ENCODE results near the gene DHRS1. TPM values are rescaled to one million over a fixed set of nuclear protein-coding genes. Genes with fewer than 3 reads are reported as not detected.

The DHRS1 gene
- total and polyA plus RNA-seq, 3 experiments from 2014 or later, result 9.3 to 34.8 (median 9.8) TPM

DNA sequence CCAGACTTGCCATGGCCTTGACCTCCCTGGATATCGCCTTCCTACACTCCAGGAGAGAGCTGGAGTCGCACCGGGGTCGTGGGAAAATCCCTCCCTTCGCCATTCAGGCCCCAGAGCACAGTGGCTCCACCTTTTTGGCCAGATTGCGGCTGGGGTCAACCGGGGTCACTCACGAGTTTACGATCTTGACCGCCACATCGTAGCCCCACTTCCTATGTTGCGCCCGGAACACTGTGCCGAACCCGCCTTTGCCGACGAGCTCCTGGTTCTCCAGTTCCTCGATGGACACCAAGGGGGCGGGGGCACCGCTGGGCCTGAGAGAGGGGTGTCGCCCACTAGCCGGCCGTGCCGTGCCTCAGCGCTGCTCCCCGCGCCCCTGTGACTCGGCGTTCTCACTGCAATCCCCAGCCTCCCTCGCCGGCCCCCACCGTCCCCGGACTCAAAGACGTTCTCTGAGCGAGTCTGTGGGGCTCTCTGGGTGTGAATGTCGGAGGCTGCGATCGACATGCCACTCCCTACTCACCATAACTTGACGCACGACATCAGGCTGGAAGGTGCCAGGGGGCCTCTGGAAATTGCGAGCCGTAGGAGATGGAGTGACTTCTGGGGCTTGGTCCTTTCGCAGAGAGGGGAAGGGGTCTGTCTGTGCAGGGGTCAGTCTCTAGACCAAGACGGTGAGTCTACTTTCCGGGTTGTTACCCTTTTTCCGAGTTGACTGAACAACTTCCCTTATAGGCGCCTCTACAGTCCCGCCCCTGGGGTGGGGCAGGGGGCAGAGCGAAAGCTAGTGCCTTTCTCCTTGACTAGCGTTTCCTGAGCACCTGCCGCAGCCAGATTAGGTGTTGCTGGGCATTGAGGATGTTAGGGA is 39.9 kb upstream of the DHRS1 start, which contains the start of gene RIPK3:
Gene RIPK3 (minus strand): TSS at position 708 of the 868 bp plus-strand sequence. CDS start 165 bp downstream, at position 543.
- no peaks in the 10 kb centered on the region for H3K9me3 ChIP-seq (ENCODE audit: low read length)
- peak within 1 kb of the TSS; percentile 92 for H3K4me3 ChIP-seq (ENCODE audit: low read length)
- H3K4me1 ChIP-seq (ENCODE audit: insufficient read depth, low read length), result peaks cover 31% of the 10 kb centered on the region
- H3K36me3 ChIP-seq (ENCODE audit: insufficient read depth, low read length), result peaks cover 10% of the 10 kb centered on the region
- H3K27me3 ChIP-seq (ENCODE audit: insufficient read depth, low read length, poor library complexity, severe bottlenecking), result peaks cover 10% of the 10 kb centered on the region
- ChIA-PET CTCF (interaction anchor here (0.9 to 14.0 kb wide), 8 partner anchors 11 to 97 kb away, joined by 3 to 486 read pairs (median 3); partner anchors contain the start of genes CBLN3, CIDEB, KHNYN and LTB4R), POLR2A (interaction anchor here (0.6 to 3.3 kb wide), 4 partner anchors 91 to 102 kb away, joined by 3 to 21 read pairs (median 4); partner anchors contain the start of genes CBLN3 and KHNYN)
- DNase-seq, result peak; percentile 50 to 75 (median 57)
- peak within 1 kb of the TSS; percentile 55 to 96 (median 93) for H3K27ac Mint-ChIP-seq
- peaks cover 15 to 19% of the 10 kb centered on the region in 2 donors for H3K27me3 Mint-ChIP-seq
- H3K4me1 Mint-ChIP-seq, result peaks cover 29 to 50% (median 43%) of the 10 kb centered on the region in 3 donors
- peaks cover 5 to 33% (median 5%) of the 10 kb centered on the region in 3 donors for H3K36me3 Mint-ChIP-seq
- H3K27ac ChIP-seq (ENCODE audit: low read depth, low read length), result peak within 1 kb of the TSS; percentile 60
- H3K4me3 Mint-ChIP-seq, result peak within 1 kb of the TSS; percentile 95 to 97 (median 97)
- no peaks in the 10 kb centered on the region for H3K9me3 Mint-ChIP-seq

DNA sequence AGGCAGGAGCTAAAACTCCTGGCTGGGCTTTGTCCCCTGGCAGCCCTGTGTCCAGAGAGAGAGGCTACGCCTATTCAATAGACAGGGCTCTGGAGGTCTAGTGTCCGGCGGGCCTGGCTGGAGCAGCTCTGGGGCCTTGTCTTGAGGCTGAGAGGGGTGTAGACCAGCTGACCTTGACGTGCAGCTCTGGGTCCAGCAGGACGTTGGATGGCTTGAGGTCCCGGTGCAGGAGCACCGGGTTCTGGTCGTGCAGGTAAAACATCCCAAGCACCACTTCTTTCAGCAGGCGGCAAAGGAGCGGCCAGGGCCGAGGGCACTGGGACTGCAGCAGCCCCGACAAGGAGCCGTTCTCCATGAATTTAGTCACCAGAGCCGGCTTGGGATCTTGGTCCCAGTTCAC is 39.3 kb upstream of the DHRS1 start:
- ChIA-PET POLR2A (interaction anchor here (0.7 to 3.3 kb wide), 2 partner anchors 92 to 103 kb away, joined by 3 to 21 read pairs; partner anchors contain the start of genes CBLN3 and KHNYN), CTCF (interaction anchor here (1.3 to 14.0 kb wide), 6 partner anchors 13 to 96 kb away, joined by 3 to 486 read pairs (median 5); partner anchors contain the start of genes CBLN3, CIDEB, KHNYN and LTB4R2)
- DNase-seq, result no peak
- Mint-ChIP-seq H3K4me3 (peak overlapping the region; percentile 95 to 97 (median 97)), H3K36me3 (peaks cover 5 to 33% (median 5%) of the 10 kb centered on the region in 3 donors), H3K27me3 (peaks cover 17 to 23% of the 10 kb centered on the region in 2 donors), H3K9me3 (no peaks in the 10 kb centered on the region), H3K4me1 (peaks cover 32 to 56% (median 49%) of the 10 kb centered on the region in 3 donors), H3K27ac (peak overlapping the region in 5 of 8 donors; percentile 11 to 96 (median 50))
- no peaks in the 10 kb centered on the region for H3K9me3 ChIP-seq (ENCODE audit: low read length)
- peaks cover 38% of the 10 kb centered on the region for H3K4me1 ChIP-seq (ENCODE audit: insufficient read depth, low read length)
- H3K27ac ChIP-seq (ENCODE audit: low read depth, low read length), result no peak overlapping the region
- H3K4me3 ChIP-seq (ENCODE audit: low read length), result peak overlapping the region; percentile 92
- H3K27me3 ChIP-seq (ENCODE audit: insufficient read depth, low read length, poor library complexity, severe bottlenecking), result peaks cover 16% of the 10 kb centered on the region
- peaks cover 10% of the 10 kb centered on the region for H3K36me3 ChIP-seq (ENCODE audit: insufficient read depth, low read length)

DNA sequence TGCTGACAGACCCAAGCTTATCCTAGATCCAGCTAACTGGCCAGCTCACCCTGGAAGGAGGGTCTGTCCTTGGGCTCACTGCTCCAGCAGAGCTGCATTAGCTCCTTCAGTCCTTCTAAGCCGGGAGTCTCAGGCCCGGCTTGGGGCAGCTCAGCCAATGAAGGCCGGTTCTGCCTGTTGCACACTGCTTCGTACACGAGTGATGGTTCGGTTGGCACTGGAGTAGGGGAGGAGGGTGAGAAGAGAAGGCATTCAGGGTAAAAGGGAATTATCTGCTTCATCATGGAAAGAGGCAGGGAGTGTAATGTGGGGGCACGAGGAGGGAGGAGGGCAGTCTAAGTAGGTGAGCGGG is 38.2 kb upstream of the DHRS1 start:
- H3K27ac ChIP-seq (ENCODE audit: low read depth, low read length), result no peak overlapping the region
- H3K4me3 ChIP-seq (ENCODE audit: low read length), result no peak overlapping the region
- DNase-seq, result no peak
- H3K4me3 Mint-ChIP-seq, result peak overlapping the region in 6 of 7 donors; percentile 69 to 97 (median 97)
- ChIA-PET POLR2A (interaction anchor here (3.3 kb wide), 1 partner anchor 93 kb away, joined by 21 read pairs; the partner anchor contains the start of genes CBLN3 and KHNYN), CTCF (interaction anchor here (0.7 to 14.0 kb wide), 5 partner anchors 27 to 95 kb away, joined by 3 to 486 read pairs (median 3); partner anchors contain the start of genes CBLN3, CIDEB, KHNYN and SDR39U1)
- H3K9me3 ChIP-seq (ENCODE audit: low read length), result no peaks in the 10 kb centered on the region
- peaks cover 10% of the 10 kb centered on the region for H3K36me3 ChIP-seq (ENCODE audit: insufficient read depth, low read length)
- no peaks in the 10 kb centered on the region for H3K9me3 Mint-ChIP-seq
- H3K4me1 ChIP-seq (ENCODE audit: insufficient read depth, low read length), result peaks cover 48% of the 10 kb centered on the region
- H3K27ac Mint-ChIP-seq, result peak overlapping the region in 4 of 8 donors; percentile 5 to 80 (median 48)
- H3K27me3 ChIP-seq (ENCODE audit: insufficient read depth, low read length, poor library complexity, severe bottlenecking), result peaks cover 17% of the 10 kb centered on the region
- peaks cover 17 to 24% of the 10 kb centered on the region in 2 donors for H3K27me3 Mint-ChIP-seq
- H3K36me3 Mint-ChIP-seq, result peaks cover 5 to 33% (median 5%) of the 10 kb centered on the region in 3 donors
- H3K4me1 Mint-ChIP-seq, result peaks cover 40 to 66% (median 59%) of the 10 kb centered on the region in 3 donors

DNA sequence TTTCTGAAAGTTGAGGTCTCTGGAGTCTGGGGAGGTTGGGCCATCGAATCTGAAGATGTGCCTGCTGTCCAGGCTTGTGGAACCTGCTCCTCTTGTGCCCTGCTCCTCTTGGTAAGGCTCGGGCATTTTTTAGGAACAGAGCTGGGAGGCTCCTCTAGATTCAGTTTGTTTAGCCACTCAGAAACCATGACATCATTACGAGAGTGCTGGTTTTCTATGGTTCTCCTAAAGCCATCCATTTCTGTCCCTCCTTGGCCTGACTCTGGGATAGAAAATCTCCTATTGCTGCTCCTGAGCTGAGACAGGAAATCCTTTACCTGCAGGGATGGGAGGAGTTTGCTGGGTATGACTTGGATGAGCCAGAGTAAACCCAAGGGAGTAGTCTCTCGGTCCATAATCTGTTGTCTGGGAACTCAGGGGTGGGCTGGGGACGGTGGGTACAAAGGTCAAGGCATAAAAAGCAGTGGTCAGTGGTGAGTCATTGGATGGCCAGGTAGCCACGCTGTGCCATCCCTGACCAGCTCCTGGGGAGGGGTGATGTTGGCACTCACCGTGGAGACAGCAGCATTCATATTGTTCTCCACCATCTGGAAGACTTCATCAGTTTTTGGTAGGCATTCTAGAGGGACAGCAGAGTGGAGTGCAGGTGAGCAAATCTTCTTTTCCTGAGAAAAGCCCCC is 37.7 kb upstream of the DHRS1 start:
- H3K4me3 Mint-ChIP-seq, result peak overlapping the region in 4 of 7 donors; percentile 8 to 97 (median 96)
- no peak for DNase-seq
- Histone ChIP-seq H3K4me3 (ENCODE audit: low read length) (no peak overlapping the region), H3K27me3 (ENCODE audit: insufficient read depth, low read length, poor library complexity, severe bottlenecking) (peaks cover 17% of the 10 kb centered on the region), H3K9me3 (ENCODE audit: low read length) (no peaks in the 10 kb centered on the region), H3K36me3 (ENCODE audit: insufficient read depth, low read length) (peaks cover 10% of the 10 kb centered on the region), H3K27ac (ENCODE audit: low read depth, low read length) (no peak overlapping the region), H3K4me1 (ENCODE audit: insufficient read depth, low read length) (peaks cover 53% of the 10 kb centered on the region)
- peaks cover 5 to 33% (median 5%) of the 10 kb centered on the region in 3 donors for H3K36me3 Mint-ChIP-seq
- H3K4me1 Mint-ChIP-seq, result peaks cover 44 to 70% (median 64%) of the 10 kb centered on the region in 3 donors
- ChIA-PET CTCF (interaction anchor here (0.7 to 14.0 kb wide), 5 partner anchors 10 to 95 kb away, joined by 3 to 486 read pairs (median 3); partner anchors contain the start of genes CBLN3, CIDEB, KHNYN and SDR39U1), POLR2A (interaction anchor here (3.3 kb wide), 1 partner anchor 93 kb away, joined by 21 read pairs; the partner anchor contains the start of genes CBLN3 and KHNYN)
- H3K27ac Mint-ChIP-seq, result peak overlapping the region in 2 of 8 donors; percentile 57 to 80
- H3K9me3 Mint-ChIP-seq, result no peaks in the 10 kb centered on the region
- peaks cover 18 to 22% of the 10 kb centered on the region in 2 donors for H3K27me3 Mint-ChIP-seq

DNA sequence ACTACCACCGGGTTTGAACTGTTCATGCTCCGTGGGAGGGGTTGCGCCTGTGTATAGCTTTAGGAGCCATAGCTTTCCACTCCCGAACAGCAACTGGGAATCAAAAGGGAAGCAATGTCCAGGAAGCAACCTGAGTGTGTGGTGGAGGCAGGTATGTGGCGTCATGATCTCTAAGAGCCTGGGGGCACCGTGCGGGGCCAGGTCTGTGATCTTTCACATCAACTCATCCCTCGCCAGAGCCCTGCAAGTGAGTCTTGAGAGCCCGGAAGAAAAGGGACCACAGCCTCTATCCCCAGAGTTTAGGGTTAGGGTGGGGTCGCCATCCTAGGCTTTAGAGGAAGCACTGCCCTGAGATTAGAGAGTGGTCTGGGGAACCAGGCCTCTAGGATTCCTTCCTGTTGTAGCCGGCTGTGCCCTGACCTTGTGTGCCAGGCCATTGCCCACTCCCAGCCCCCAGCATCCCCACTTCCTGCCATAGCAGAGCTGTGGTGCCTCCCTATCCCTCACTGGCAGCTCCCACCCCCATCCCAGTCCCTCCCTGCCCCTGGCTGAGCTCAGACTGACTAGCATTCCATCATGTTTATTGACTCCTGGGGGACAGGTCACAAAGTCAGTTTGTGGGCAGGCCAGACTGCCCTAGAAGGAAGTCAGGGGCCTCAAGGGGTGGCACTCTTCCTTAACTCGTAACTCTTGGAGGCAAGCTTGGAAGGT is 36.0 kb upstream of the DHRS1 start:
- H3K27ac ChIP-seq (ENCODE audit: low read depth, low read length), result no peak overlapping the region
- Mint-ChIP-seq H3K36me3 (peaks cover 5 to 33% (median 5%) of the 10 kb centered on the region in 3 donors), H3K4me1 (peaks cover 59 to 87% (median 79%) of the 10 kb centered on the region in 3 donors), H3K4me3 (peak overlapping the region in 6 of 7 donors; percentile 15 to 75 (median 64)), H3K27ac (peak overlapping the region in 3 of 8 donors; percentile 34 to 86 (median 74)), H3K9me3 (no peaks in the 10 kb centered on the region), H3K27me3 (peaks cover 21% of the 10 kb centered on the region in 2 donors)
- no peak overlapping the region for H3K4me3 ChIP-seq (ENCODE audit: low read length)
- ChIA-PET POLR2A (no interaction called here), CTCF (interaction anchor here (1.0 to 16.8 kb wide), 5 partner anchors 13 to 97 kb away, joined by 4 to 486 read pairs (median 52); partner anchors contain the start of genes CBLN3, CIDEB, DHRS1 and KHNYN)
- peaks cover 68% of the 10 kb centered on the region for H3K4me1 ChIP-seq (ENCODE audit: insufficient read depth, low read length)
- H3K36me3 ChIP-seq (ENCODE audit: insufficient read depth, low read length), result peaks cover 10% of the 10 kb centered on the region
- DNase-seq, result no peak
- no peaks in the 10 kb centered on the region for H3K9me3 ChIP-seq (ENCODE audit: low read length)
- H3K27me3 ChIP-seq (ENCODE audit: insufficient read depth, low read length, poor library complexity, severe bottlenecking), result peaks cover 17% of the 10 kb centered on the region

DNA sequence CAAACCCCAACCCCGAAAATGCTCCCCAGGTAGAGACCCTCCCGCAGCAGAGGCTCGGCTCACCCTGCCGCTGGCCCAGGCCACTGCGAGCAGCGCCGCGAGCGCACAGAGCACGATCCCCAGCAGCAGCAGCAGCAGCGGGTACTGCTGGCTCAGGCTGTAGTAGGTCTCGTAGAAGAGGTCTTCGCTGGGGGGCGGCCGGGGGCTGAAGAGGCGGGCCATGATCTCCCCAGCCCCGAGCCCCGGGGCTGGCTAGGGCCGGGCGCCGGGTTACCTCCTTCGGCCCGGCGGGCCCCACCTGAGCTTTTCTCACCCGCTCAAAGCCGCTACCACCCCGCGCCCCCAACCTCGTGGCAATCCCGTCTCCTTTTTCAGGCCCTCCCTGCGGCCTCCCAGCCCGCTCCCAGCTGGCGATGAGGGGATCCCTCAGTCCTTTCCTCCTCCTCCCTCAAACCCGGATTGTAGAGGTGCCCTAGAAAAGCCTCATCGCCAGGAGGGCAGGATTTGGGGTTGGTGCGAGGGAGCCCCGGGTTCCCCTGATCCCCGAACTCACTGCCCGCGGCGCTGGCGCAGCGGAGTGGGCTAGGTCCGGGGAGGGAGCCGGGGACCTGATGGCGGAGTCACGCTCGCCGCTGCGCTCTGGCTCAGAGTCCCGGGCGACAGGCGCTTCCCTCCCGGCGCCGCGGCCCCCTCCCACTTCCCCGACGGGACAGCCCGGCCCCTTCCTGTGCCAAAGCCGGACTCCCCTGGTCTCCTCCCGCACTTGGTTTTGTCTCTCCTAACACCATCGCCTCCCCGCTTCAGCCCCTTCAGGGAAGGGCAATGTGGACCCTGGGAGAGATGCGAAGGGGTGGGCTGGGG is 35.1 kb upstream of the DHRS1 start, which contains the start of gene ADCY4:
Gene ADCY4 (minus strand): TSS at position 641 of the 861 bp plus-strand sequence. CDS start 419 bp downstream, at position 222.
- Mint-ChIP-seq H3K4me1 (peaks cover 62 to 89% (median 82%) of the 10 kb centered on the region in 3 donors), H3K4me3 (peak within 1 kb of the TSS; percentile 65 to 86 (median 72))

More for the DNA sequence above, 35.1 kb upstream of the DHRS1 start, which contains the start of gene ADCY4:
- Mint-ChIP-seq H3K36me3 (peaks cover 5 to 32% (median 5%) of the 10 kb centered on the region in 3 donors), H3K27me3 (peaks cover 21 to 27% of the 10 kb centered on the region in 2 donors), H3K9me3 (no peaks in the 10 kb centered on the region), H3K27ac (peak within 1 kb of the TSS in 3 of 8 donors; percentile 39 to 86 (median 74))
- Histone ChIP-seq H3K27me3 (ENCODE audit: insufficient read depth, low read length, poor library complexity, severe bottlenecking) (peaks cover 17% of the 10 kb centered on the region), H3K4me1 (ENCODE audit: insufficient read depth, low read length) (peaks cover 70% of the 10 kb centered on the region), H3K27ac (ENCODE audit: low read depth, low read length) (no peak within 1 kb of the TSS), H3K9me3 (ENCODE audit: low read length) (no peaks in the 10 kb centered on the region), H3K36me3 (ENCODE audit: insufficient read depth, low read length) (peaks cover 10% of the 10 kb centered on the region), H3K4me3 (ENCODE audit: low read length) (peak within 1 kb of the TSS; percentile 14)
- ChIA-PET CTCF (interaction anchor here (0.5 to 16.8 kb wide), 14 partner anchors 12 to 141 kb away, joined by 3 to 486 read pairs (median 6); partner anchors contain the start of genes CBLN3, CIDEB, DHRS1 and KHNYN), POLR2A (interaction anchor here (2.9 to 3.1 kb wide), 3 partner anchors 93 to 102 kb away, joined by 14 to 78 read pairs (median 20); partner anchors contain the start of genes CBLN3, KHNYN and TINF2)
- DNase-seq, result peak in 1 of 5 donors; percentile 35
